Fibroblast of the aortic adventitia (primary cell): ENCODE data around the gene CCKAR. TPM values are rescaled to one million over a fixed set of nuclear protein-coding genes. Genes with fewer than 3 reads are reported as not detected.
"Not testable (repeated sequence)": the region's sequence is repeated elsewhere in the genome, so short reads cannot be mapped to it uniquely, and the experiment has no call there.

ENCODE experiments used
- DNase-seq: peaks from one replicate; pipeline ENCODE4 v3.0.0-alpha.2; 2010; ENCODE audit warnings: low read depth
- H3K4me3 ChIP-seq: 2 replicates; pipeline ENCODE4 v1.5.1; 2011; ENCODE audit warnings: low read depth, mild to moderate bottlenecking, control low read depth, low read length, moderate library complexity
- CTCF ChIP-seq: IDR thresholded peaks from 2 replicates; pipeline ENCODE4 v1.5.1; 2011; ENCODE audit warnings: mild to moderate bottlenecking, low read length, control low read depth, inconsistent platforms; ENCODE audit not compliant: insufficient read depth
- total RNA-seq: library from RNA; depleted of rRNA; stranded (reverse); fragments of >200 nt; gene quantifications from 2 replicates; pipeline ENCODE4 v1.2.3, GENCODE V29; 2012; ENCODE audit warnings: low replicate concordance

CCKAR gene
- total RNA-seq, 1 donor, result 3.1 TPM

GRCh38 chr4:26509681-26510333, 19.5 kb upstream of the CCKAR start:
- peak; percentile 64 for DNase-seq
- TF ChIP-seq CTCF, result no peak
- no peak overlapping the region for H3K4me3 ChIP-seq

- DNase-seq, result no peak
- H3K4me3 ChIP-seq, result no peak overlapping the region
- no peak for TF ChIP-seq CTCF
Observed at GRCh38 chr4:26507286-26507685, 17.0 kb upstream of the CCKAR start.

- no peak for TF ChIP-seq CTCF
- no peak overlapping the region for H3K4me3 ChIP-seq
- no peak for DNase-seq
Observed at GRCh38 chr4:26503844-26504243, 13.6 kb upstream of the CCKAR start.

GRCh38 chr4:26503427-26503826, 13.1 kb upstream of the CCKAR start:
- no peak overlapping the region for H3K4me3 ChIP-seq
- no peak for TF ChIP-seq CTCF
- no peak for DNase-seq

GRCh38 chr4:26500565-26500999, 10.3 kb upstream of the CCKAR start:
- DNase-seq, H3K4me3 ChIP-seq: not testable (repeated sequence)

- peak; percentile 37 for TF ChIP-seq CTCF
- DNase-seq, result no peak
Observed at GRCh38 chr4:26496207-26496783, 6.0 kb upstream of the CCKAR start.

GRCh38 chr4:26493461-26493860, 3.2 kb upstream of the CCKAR start:
- DNase-seq, result no peak
- no peak overlapping the region for H3K4me3 ChIP-seq
- TF ChIP-seq CTCF, result no peak

More at GRCh38 chr4:26496207-26496783, 6.0 kb upstream of the CCKAR start:
- no peak overlapping the region for H3K4me3 ChIP-seq
